Adrenal gland (tissue), 5 donors: ENCODE data around the gene BCL7A.

Source experiments
- POLR2A ChIP-seq, 2 donors: fragments of 450-650 bp; IDR thresholded peaks; one replicate each; pipeline ENCODE4 v1.6.1; 2017; ENCODE audit warnings: antibody characterized with exemption in 2 of 2, mild to moderate bottlenecking in 2 of 2, moderate library complexity in 1 of 2
- TF ChIP-seq, protein P1 (sequence below), 6 experiments: fragments of 450-650 bp in 4 of 6; fragments of 200-600 bp in 2 of 6; sonication (generic) in 1 of 6; IDR thresholded peaks; 1 replicate in 5 of 6; 2 replicates in 1 of 6; pipeline versions ENCODE4 v1.5.1 to v1.8.0; 2016 to 2021; ENCODE audit warnings: antibody characterized with exemption in 6 of 6, mild to moderate bottlenecking in 2 of 6, moderate library complexity in 1 of 6
- donor health status: DM: no; HTN: no; CAD: no.

DNA sequence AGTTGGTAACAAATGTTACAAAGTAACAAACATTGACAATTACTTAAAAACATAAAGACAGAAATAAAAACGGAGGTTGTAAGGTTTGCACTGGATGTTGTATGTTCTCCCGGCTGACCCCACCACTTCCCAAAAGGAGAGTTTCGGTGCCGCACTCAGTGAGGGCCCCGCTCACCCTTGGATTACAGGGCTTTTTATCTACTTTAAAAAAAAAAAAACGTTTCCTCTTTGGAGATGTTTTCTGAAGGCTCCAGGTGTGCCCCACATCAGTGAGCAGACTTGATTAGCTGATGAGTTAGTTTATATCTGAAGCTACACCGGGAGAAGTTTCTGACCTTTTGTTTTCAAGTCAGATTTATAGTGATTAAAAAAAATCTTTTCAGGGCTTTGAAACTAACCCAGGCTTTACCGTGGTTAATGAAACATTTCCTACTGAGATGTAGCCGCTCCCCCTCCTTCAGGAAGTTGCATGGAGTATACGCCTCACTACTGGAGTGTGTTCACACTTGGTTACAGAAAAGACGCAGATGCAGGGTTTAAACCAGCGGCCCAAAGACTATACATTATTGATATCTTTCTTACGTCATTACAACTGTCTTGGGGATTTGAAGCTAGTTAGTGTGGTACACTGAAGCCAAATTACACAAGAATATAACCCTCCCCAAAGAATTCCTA, 38.0 kb upstream of the BCL7A start:
- TF ChIP-seq, protein P1, sequence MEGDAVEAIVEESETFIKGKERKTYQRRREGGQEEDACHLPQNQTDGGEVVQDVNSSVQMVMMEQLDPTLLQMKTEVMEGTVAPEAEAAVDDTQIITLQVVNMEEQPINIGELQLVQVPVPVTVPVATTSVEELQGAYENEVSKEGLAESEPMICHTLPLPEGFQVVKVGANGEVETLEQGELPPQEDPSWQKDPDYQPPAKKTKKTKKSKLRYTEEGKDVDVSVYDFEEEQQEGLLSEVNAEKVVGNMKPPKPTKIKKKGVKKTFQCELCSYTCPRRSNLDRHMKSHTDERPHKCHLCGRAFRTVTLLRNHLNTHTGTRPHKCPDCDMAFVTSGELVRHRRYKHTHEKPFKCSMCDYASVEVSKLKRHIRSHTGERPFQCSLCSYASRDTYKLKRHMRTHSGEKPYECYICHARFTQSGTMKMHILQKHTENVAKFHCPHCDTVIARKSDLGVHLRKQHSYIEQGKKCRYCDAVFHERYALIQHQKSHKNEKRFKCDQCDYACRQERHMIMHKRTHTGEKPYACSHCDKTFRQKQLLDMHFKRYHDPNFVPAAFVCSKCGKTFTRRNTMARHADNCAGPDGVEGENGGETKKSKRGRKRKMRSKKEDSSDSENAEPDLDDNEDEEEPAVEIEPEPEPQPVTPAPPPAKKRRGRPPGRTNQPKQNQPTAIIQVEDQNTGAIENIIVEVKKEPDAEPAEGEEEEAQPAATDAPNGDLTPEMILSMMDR (IDR thresholded peaks at IDR 0.05), result no peak
- no peak for TF ChIP-seq POLR2A (IDR thresholded peaks at IDR 0.05)
